HUES48 (cell line): ENCODE measurements around the gene TERB1.

Source experiments
- H3K27ac ChIP-seq: one replicate; pipeline ENCODE4 v1.7.0; 2013; ENCODE audit warnings: low read depth, low read length, inconsistent platforms
- H3K27me3 ChIP-seq: 2 replicates; pipeline ENCODE4 v1.6.1; 2013; ENCODE audit warnings: mild to moderate bottlenecking, low read length; ENCODE audit not compliant: control insufficient read depth, insufficient read depth
- H3K36me3 ChIP-seq: 2 replicates; pipeline ENCODE4 v1.6.1; 2013; ENCODE audit warnings: low read length; ENCODE audit not compliant: control insufficient read depth, insufficient read depth
- H3K4me1 ChIP-seq: 2 replicates; pipeline ENCODE4 v1.6.1; 2013; ENCODE audit warnings: mild to moderate bottlenecking, low read length; ENCODE audit not compliant: control insufficient read depth, insufficient read depth
- H3K4me3 ChIP-seq: 2 replicates; pipeline ENCODE4 v1.5.1; 2013; ENCODE audit warnings: mild to moderate bottlenecking, low read depth, low read length
- H3K9ac ChIP-seq: 2 replicates; pipeline ENCODE4 v1.6.1; 2013; ENCODE audit warnings: mild to moderate bottlenecking, low read depth, low read length, moderate library complexity
- H3K9me3 ChIP-seq: 2 replicates; pipeline ENCODE4 v1.6.1; 2013; ENCODE audit warnings: low read length; ENCODE audit not compliant: control insufficient read depth, insufficient read depth

TERB1 gene

GRCh38 chr16:66746682-66747081, 54.7 kb downstream of the TERB1 start:
- Histone ChIP-seq H3K4me1 (peaks cover 10% of the 10 kb centered on the region), H3K27ac (no peak overlapping the region), H3K9me3 (no peaks in the 10 kb centered on the region), H3K9ac (no peak overlapping the region), H3K27me3 (no peaks in the 10 kb centered on the region), H3K36me3 (peaks cover 83% of the 10 kb centered on the region), H3K4me3 (no peak overlapping the region)

DNA sequence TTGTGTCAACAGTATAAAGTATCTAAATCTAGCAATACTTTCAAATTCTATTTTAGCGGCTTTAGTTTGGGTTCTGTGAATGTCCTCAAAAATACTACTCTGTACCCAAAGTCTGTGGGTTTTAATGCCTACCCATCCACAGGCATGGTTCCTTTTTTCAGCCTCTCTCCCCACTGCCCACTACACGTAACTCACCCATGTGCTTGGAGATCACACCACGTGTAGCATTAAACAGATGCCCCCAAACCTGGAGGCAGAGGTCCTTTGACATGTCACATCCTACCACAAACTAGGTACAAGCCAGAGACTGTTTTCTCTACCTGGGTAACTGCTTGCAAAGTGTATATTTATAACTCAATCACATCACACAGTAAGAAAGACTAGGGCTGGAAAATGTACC, 55.3 kb downstream of the TERB1 start:
- Histone ChIP-seq H3K4me3 (no peak overlapping the region), H3K27me3 (no peaks in the 10 kb centered on the region), H3K4me1 (peaks cover 14% of the 10 kb centered on the region), H3K27ac (no peak overlapping the region), H3K9ac (no peak overlapping the region), H3K9me3 (no peaks in the 10 kb centered on the region), H3K36me3 (peaks cover 90% of the 10 kb centered on the region)

DNA sequence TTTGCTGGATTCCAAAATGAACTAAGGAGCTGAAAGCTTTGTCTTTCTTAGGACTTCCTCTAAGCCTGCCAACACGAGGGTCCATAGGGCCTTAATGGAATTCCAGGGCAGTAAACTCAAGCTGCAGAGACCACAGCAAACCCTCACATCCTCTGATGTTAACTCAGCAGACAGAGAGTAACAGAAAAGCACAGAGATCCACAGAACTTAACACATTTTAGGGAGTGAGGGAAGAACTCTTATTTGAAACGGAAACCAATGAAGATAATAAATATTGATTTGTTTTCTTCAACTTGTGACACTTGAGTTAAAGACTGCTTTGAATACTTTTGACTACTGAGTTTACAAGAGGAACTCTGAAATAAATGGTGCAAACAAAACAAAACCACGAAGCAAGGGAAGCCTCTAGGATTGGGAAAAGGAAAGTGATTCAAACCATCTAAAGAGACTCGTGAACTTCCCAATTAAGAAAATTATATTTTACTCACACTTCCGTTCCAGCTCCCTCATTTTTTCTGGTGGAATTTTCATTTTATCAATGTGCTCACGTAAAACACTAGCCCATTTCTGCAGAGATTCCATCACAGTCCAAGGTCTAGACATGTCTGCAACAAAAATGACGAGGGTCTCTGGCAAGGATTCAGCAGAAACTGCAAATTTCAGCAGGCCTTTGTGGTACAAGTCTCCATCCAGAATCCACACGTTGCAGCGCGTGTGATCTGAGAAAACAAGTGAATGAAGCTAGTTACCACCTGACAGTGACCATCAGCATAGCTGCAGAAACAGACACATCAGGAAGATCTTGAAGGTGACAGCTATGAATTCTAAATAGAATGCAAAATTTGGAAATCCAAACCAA, 59.2 kb downstream of the TERB1 start:
- Histone ChIP-seq H3K27ac (no peak overlapping the region), H3K36me3 (peaks cover 92% of the 10 kb centered on the region), H3K4me1 (peaks cover 12% of the 10 kb centered on the region), H3K27me3 (no peaks in the 10 kb centered on the region), H3K9me3 (no peaks in the 10 kb centered on the region), H3K9ac (no peak overlapping the region), H3K4me3 (no peak overlapping the region)

GRCh38 chr16:66741169-66741900, 60.0 kb downstream of the TERB1 start:
- Histone ChIP-seq H3K4me3 (no peak overlapping the region), H3K9me3 (no peaks in the 10 kb centered on the region), H3K36me3 (peaks cover 92% of the 10 kb centered on the region), H3K4me1 (peaks cover 12% of the 10 kb centered on the region), H3K27me3 (no peaks in the 10 kb centered on the region), H3K27ac (peak overlapping the region; percentile 26), H3K9ac (no peak overlapping the region)

DNA sequence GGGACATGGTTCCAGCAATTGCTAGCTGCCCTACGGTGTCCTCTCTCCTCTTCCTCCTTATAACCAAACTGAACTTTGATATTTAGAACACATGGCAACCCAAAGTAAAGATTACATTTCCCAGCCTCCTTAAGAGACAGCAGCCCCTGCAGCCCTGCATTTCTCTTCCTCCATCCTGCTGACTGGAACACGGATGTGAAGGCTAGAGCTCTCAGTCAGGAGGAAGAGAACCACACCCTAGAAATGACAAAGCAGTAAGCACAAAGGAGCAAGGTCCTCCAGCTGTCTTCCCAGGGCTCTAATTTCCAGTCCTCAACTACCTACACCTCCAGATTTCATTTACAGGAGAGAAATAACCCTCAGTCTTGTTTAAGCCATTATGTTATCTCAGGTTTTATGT, 60.9 kb downstream of the TERB1 start:
- Histone ChIP-seq H3K9me3 (no peaks in the 10 kb centered on the region), H3K27me3 (no peaks in the 10 kb centered on the region), H3K4me1 (peaks cover 12% of the 10 kb centered on the region), H3K36me3 (peaks cover 92% of the 10 kb centered on the region), H3K4me3 (no peak overlapping the region), H3K9ac (no peak overlapping the region), H3K27ac (peak overlapping the region; percentile 9)

- no peak overlapping the region for H3K9ac ChIP-seq
- peaks cover 12% of the 10 kb centered on the region for H3K4me1 ChIP-seq
- H3K27ac ChIP-seq: peak overlapping the region; percentile 9
- H3K27me3 ChIP-seq: no peaks in the 10 kb centered on the region
- H3K4me3 ChIP-seq: no peak overlapping the region
- peaks cover 92% of the 10 kb centered on the region for H3K36me3 ChIP-seq
- no peaks in the 10 kb centered on the region for H3K9me3 ChIP-seq
Observed at GRCh38 chr16:66740010-66740409, 61.4 kb downstream of the TERB1 start.

DNA sequence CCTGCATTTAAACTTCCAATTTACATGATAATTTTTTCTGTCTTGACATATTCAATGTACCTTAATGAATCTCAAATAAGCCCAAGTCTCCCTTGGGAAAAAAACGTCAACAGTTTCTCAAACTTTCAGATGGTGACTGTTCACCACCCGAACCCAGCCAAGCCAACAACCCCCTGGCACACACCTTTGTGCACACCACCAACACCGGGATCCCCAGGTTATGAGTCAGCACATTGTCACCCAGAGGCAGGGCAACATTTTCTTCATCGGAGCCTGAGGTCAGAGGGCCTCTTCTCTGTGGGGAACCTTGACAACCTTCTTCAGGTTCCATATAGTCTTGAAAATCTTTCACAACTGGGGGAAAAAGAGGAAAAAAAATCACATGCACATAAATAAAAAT, 65.5 kb downstream of the TERB1 start:
- no peak overlapping the region for H3K9ac ChIP-seq
- no peaks in the 10 kb centered on the region for H3K9me3 ChIP-seq
- H3K4me1 ChIP-seq: peaks cover 8% of the 10 kb centered on the region; the same call in 1 of the 2 replicates
- no peak overlapping the region for H3K4me3 ChIP-seq
- no peak overlapping the region for H3K27ac ChIP-seq
- H3K27me3 ChIP-seq: no peaks in the 10 kb centered on the region
- peaks cover 95% of the 10 kb centered on the region for H3K36me3 ChIP-seq

DNA sequence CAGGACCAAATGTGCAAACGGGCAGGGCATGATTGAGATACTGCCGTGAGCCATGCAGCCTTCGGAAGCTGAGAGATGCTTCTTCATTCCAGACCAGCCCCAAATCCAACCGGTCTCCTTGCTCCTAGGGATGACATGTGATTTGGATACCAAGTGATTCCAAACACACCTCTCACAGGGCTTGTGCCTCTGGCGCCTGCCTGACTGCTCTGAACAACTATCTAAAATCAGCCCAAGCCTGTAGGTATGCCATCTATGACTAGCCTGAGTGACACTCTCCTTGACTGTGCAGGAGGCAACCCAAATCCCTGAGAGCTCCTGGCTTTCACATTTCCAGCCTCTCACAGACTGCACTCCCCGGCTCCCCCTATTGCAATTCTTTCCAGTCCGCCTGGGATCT, 70.3 kb downstream of the TERB1 start:
- Histone ChIP-seq H3K27ac (no peak overlapping the region), H3K9ac (no peak overlapping the region), H3K4me1 (peaks cover 13% of the 10 kb centered on the region), H3K27me3 (no peaks in the 10 kb centered on the region), H3K36me3 (peaks cover 91% of the 10 kb centered on the region), H3K4me3 (no peak overlapping the region), H3K9me3 (no peaks in the 10 kb centered on the region)

- H3K27me3 ChIP-seq: no peaks in the 10 kb centered on the region
- peaks cover 13% of the 10 kb centered on the region for H3K4me1 ChIP-seq
- H3K36me3 ChIP-seq: peaks cover 92% of the 10 kb centered on the region
- no peak overlapping the region for H3K4me3 ChIP-seq
- no peaks in the 10 kb centered on the region for H3K9me3 ChIP-seq
- no peak overlapping the region for H3K9ac ChIP-seq
- H3K27ac ChIP-seq: peak overlapping the region; percentile 67
Observed at GRCh38 chr16:66728804-66729203, 72.6 kb downstream of the TERB1 start.

DNA sequence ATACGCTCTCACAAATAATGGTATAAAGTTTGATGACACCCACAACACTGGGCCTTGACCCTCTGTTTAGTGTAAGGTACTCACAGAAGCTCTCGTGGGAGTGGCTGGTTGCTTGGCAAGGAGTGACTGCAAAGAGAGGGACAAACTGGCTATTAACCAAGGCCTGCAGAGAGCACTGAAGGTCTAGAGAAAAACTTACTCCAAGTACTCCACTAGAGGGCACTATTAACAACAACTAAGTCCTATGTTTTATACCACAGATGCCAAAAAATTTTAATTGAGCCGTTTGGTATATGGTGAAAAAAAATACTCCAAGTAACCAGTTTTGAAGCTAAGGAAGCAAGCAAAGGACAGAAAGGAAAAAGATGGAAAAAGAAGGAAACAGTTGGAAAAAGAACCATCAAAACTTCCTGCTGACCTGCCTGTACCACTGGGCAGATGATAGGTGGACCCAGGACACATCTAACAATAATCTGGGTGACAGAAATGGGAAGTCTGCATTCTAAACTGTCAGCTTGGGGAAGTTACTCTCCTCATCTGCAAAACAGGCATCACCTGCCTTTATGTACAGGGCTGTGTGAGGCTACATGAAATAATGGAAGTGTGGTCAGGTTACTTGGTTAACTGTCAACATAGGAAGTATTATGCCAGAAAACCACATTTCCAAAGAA, 73.1 kb downstream of the TERB1 start:
- H3K4me1 ChIP-seq: peaks cover 13% of the 10 kb centered on the region
- H3K9ac ChIP-seq: no peak overlapping the region
- no peak overlapping the region for H3K4me3 ChIP-seq
- peak overlapping the region; percentile 67 for H3K27ac ChIP-seq
- peaks cover 92% of the 10 kb centered on the region for H3K36me3 ChIP-seq
- no peaks in the 10 kb centered on the region for H3K9me3 ChIP-seq
- no peaks in the 10 kb centered on the region for H3K27me3 ChIP-seq

DNA sequence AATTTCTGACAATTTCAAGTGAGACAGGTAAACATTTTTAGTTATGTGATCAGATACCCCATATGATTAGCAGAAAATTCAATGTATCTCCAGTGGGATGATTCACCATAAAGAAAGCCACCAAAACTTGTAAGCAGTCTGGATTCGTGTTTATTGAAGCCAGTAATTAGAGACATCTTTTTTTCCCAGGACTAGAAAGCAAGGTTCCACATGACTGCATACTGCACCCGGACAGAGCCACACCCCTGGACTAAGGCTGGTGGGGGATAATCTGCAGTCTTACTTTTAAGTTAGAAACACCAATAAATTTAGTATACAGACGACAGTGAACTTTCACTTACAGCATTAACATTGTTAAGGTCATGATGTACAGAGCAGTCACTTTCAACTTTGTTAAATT, 80.6 kb downstream of the TERB1 start:
- no peaks in the 10 kb centered on the region for H3K4me1 ChIP-seq
- H3K9ac ChIP-seq: no peak overlapping the region
- no peaks in the 10 kb centered on the region for H3K9me3 ChIP-seq
- H3K27me3 ChIP-seq: no peaks in the 10 kb centered on the region
- peaks cover 64% of the 10 kb centered on the region for H3K36me3 ChIP-seq
- no peak overlapping the region for H3K4me3 ChIP-seq
- no peak overlapping the region for H3K27ac ChIP-seq
